DND-41 (cell line): ENCODE measurements around the gene ARHGEF2.

Source experiments
- ATAC-seq: fragments of 200-7000 bp; cut with Tn5 transposase; 3 replicates; pipeline ENCODE4 v1.9.1; 2021; ENCODE audit warnings: low read depth; ENCODE audit not compliant: insufficient read depth
- DNase-seq: peaks from one replicate; pipeline ENCODE4 v3.0.0-alpha.2; 2020
- H2AFZ ChIP-seq: 2 replicates; pipeline ENCODE4 v1.6.0; 2012; ENCODE audit warnings: low read depth, low read length
- H3K27ac ChIP-seq: 2 replicates; pipeline ENCODE4 v1.5.1; 2012; ENCODE audit warnings: low read length, inconsistent platforms
- H3K27me3 ChIP-seq: fragments of 200-600 bp; sonication (generic); 2 replicates; pipeline ENCODE4 v1.6.0; 2012; ENCODE audit warnings: low read length, mild to moderate bottlenecking, inconsistent platforms; ENCODE audit not compliant: insufficient read depth, poor library complexity
- H3K36me3 ChIP-seq: 2 replicates; pipeline ENCODE4 v1.5.1; 2012; ENCODE audit warnings: low read length, inconsistent platforms; ENCODE audit not compliant: insufficient read depth
- H3K4me1 ChIP-seq: 2 replicates; pipeline ENCODE4 v1.5.1; 2012; ENCODE audit warnings: mild to moderate bottlenecking, low read length; ENCODE audit not compliant: insufficient read depth
- H3K4me2 ChIP-seq: 2 replicates; pipeline ENCODE4 v1.6.0; 2012; ENCODE audit warnings: mild to moderate bottlenecking, moderate library complexity, low read length, inconsistent platforms; ENCODE audit not compliant: insufficient read depth
- H3K4me3 ChIP-seq, 2 experiments: fragments of 200-600 bp in 1 of 2; shearing (Covaris generic) in 1 of 2; 2 replicates each; pipeline ENCODE4 v1.5.1; 2012 to 2016; ENCODE audit warnings: inconsistent platforms in 2 of 2, low read length in 2 of 2, mild to moderate bottlenecking in 2 of 2, low read depth in 1 of 2, moderate library complexity in 1 of 2
- H3K79me2 ChIP-seq: 2 replicates; pipeline ENCODE4 v1.6.0; 2012; ENCODE audit warnings: low read length, inconsistent platforms; ENCODE audit not compliant: insufficient read depth
- H3K9ac ChIP-seq: 2 replicates; pipeline ENCODE4 v1.6.0; 2012; ENCODE audit warnings: low read depth, mild to moderate bottlenecking, inconsistent platforms, low read length, moderate library complexity
- H3K9me3 ChIP-seq: 2 replicates; pipeline ENCODE4 v1.5.1; 2012; ENCODE audit warnings: low read length, moderate library complexity, mild to moderate bottlenecking, inconsistent platforms; ENCODE audit not compliant: insufficient read depth, severe bottlenecking
- H4K20me1 ChIP-seq: 2 replicates; pipeline ENCODE4 v1.6.0; 2012; ENCODE audit warnings: low read length; ENCODE audit not compliant: insufficient read depth
- CTCF ChIP-seq: IDR thresholded peaks from 2 replicates; pipeline ENCODE4 v1.5.1; 2012; ENCODE audit warnings: borderline replicate concordance, low read length, moderate library complexity, mild to moderate bottlenecking; ENCODE audit not compliant: poor library complexity, severe bottlenecking; ENCODE audit errors: extremely low read depth
- EZH2 ChIP-seq: IDR thresholded peaks from 3 replicates; pipeline ENCODE4 v1.6.1; 2012; ENCODE audit warnings: borderline replicate concordance, low read depth, mild to moderate bottlenecking, moderate library complexity, low read length, inconsistent platforms; ENCODE audit not compliant: severe bottlenecking

ARHGEF2 gene

GRCh38 chr1:155911156-155912055, 66.9 kb downstream of the ARHGEF2 start, which contains the start of gene RIT1:
Gene RIT1 (minus strand): TSS chr1:155911349. CDS start chr1:155910761, 588 bp downstream.
- Histone ChIP-seq H4K20me1 (no peaks in the 10 kb centered on the region), H3K4me3 (peak within 1 kb of the TSS; percentile 75 to 89), H3K9ac (peak within 1 kb of the TSS; percentile 54), H3K9me3 (no peaks in the 10 kb centered on the region), H3K79me2 (peaks cover 26% of the 10 kb centered on the region), H3K27me3 (no peaks in the 10 kb centered on the region), H3K4me2 (peak within 1 kb of the TSS; percentile 75), H3K36me3 (peaks cover 69% of the 10 kb centered on the region), H3K4me1 (peaks cover 26% of the 10 kb centered on the region), H2AFZ (peak within 1 kb of the TSS; percentile 86), H3K27ac (peak within 1 kb of the TSS; percentile 81)
- DNase-seq, result peak; percentile 86
- ATAC-seq, result peak; percentile 96
- TF ChIP-seq CTCF (no peak), EZH2 (no peak)

GRCh38 chr1:155910621-155911121, 67.7 kb downstream of the ARHGEF2 start:
- peaks cover 68% of the 10 kb centered on the region for H3K36me3 ChIP-seq
- TF ChIP-seq EZH2 (no peak), CTCF (no peak)
- ATAC-seq, result peak; percentile 38
- no peaks in the 10 kb centered on the region for H4K20me1 ChIP-seq
- peak overlapping the region; percentile 54 for H3K9ac ChIP-seq
- H3K4me2 ChIP-seq, result peak overlapping the region; percentile 75
- H3K9me3 ChIP-seq, result no peaks in the 10 kb centered on the region
- no peaks in the 10 kb centered on the region for H3K27me3 ChIP-seq
- peak overlapping the region; percentile 86 for H2AFZ ChIP-seq
- peaks cover 26% of the 10 kb centered on the region for H3K79me2 ChIP-seq
- H3K4me1 ChIP-seq, result peaks cover 26% of the 10 kb centered on the region
- H3K4me3 ChIP-seq, result peak overlapping the region; percentile 75 to 89
- DNase-seq, result peak; percentile 23
- peak overlapping the region; percentile 81 for H3K27ac ChIP-seq

- H3K4me2 ChIP-seq, result peak overlapping the region; percentile 75
- H3K4me3 ChIP-seq, result peak overlapping the region; percentile 75 to 89; a peak in 3 of 4 replicates
- no peaks in the 10 kb centered on the region for H3K27me3 ChIP-seq
- DNase-seq (no peak), ATAC-seq (no peak)
- H3K79me2 ChIP-seq, result peaks cover 26% of the 10 kb centered on the region
- H3K9me3 ChIP-seq, result no peaks in the 10 kb centered on the region
- H3K27ac ChIP-seq, result no peak overlapping the region
- H3K4me1 ChIP-seq, result peaks cover 26% of the 10 kb centered on the region
- H2AFZ ChIP-seq, result no peak overlapping the region
- H4K20me1 ChIP-seq, result no peaks in the 10 kb centered on the region
- no peak for TF ChIP-seq CTCF
- TF ChIP-seq EZH2, result no peak
- peaks cover 67% of the 10 kb centered on the region for H3K36me3 ChIP-seq
- peak overlapping the region; percentile 54; the same call in 1 of the 2 replicates for H3K9ac ChIP-seq
These were observed 68.5 kb downstream of the ARHGEF2 start for GRCh38 chr1:155909894-155910293.
